Erythroblast (primary cell): ENCODE measurements around the gene GSTCD.

Experiments
- GATA1 ChIP-seq: IDR thresholded peaks from 2 replicates; pipeline ENCODE4 v1.6.1; 2011; ENCODE audit warnings: low read depth, mild to moderate bottlenecking, control low read depth, low read length, moderate library complexity
- POLR2A ChIP-seq: IDR thresholded peaks from 2 replicates; pipeline ENCODE4 v1.6.1; 2011; ENCODE audit warnings: mild to moderate bottlenecking, low read length

DNA sequence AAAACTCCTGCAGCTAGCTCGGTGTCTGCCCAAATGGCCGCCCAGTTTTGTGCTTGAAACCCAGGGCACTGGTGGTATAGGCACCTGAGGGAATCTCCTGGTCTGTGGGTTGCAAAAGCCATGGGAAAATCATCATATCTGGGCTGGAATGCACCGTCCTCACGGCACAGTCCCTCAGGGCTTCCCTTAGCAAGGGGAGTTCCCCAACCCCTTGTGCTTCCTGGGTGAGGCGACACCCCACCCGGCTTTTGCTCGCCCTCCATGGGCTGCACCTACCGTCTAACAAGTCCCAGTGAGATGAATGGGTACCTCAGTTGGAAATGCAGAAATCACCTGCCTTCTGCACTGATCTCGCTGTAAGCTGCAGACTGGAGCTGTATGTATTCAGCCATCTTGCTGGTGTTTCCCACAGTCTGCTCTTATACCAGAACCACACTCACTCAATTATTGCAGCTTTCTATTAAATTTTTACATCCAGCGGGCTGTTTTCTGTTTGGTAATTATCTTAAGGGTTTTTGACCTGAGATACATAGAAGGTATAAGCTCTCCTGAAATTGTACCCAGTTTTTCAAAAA, 150.0 kb downstream of the GSTCD start:
- no peak for TF ChIP-seq POLR2A
- TF ChIP-seq GATA1 = no peak
